ENCODE data around the gene SCD5.

Gene SCD5

DNA sequence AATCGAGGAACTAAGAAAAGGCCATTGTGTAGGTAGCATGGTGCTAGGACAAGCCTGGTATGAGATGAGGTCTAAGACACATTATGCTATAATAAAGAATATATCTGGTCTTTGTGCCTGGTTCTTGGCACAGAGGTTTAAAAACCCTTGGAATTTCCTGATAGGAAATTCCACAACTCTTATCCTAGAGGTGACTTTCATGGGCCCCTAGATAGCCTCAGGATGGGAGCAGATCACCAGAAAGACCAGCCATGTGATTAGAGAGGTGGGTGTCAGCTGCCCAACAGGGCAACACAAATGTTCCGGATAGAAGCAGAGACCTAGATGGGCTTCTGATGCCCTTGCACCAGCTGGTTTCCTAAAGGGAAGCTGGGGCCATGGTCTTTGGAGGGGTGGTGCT, 107.2 kb downstream of the SCD5 start:
- Histone ChIP-seq H3K4me3 (ENCODE audit: low read length) (no peak overlapping the region), H3K9me3 (ENCODE audit: control insufficient read depth, insufficient read depth, low read length) (no peaks in the 10 kb centered on the region), H3K27ac (ENCODE audit: low read length) (no peak overlapping the region), H3K27me3 (ENCODE audit: control insufficient read depth, insufficient read depth, low read length) (no peaks in the 10 kb centered on the region), H3K36me3 (ENCODE audit: control insufficient read depth, insufficient read depth, low read length) (no peaks in the 10 kb centered on the region), H3K4me1 (ENCODE audit: control insufficient read depth, insufficient read depth, low read length) (no peaks in the 10 kb centered on the region)
- WGBS (ENCODE audit: insufficient coverage, insufficient read length), result no CpG with 5 or more reads among the region's 2 CpGs
- DNase-seq (ENCODE audit: low read depth, low spot score), result no peak

DNA sequence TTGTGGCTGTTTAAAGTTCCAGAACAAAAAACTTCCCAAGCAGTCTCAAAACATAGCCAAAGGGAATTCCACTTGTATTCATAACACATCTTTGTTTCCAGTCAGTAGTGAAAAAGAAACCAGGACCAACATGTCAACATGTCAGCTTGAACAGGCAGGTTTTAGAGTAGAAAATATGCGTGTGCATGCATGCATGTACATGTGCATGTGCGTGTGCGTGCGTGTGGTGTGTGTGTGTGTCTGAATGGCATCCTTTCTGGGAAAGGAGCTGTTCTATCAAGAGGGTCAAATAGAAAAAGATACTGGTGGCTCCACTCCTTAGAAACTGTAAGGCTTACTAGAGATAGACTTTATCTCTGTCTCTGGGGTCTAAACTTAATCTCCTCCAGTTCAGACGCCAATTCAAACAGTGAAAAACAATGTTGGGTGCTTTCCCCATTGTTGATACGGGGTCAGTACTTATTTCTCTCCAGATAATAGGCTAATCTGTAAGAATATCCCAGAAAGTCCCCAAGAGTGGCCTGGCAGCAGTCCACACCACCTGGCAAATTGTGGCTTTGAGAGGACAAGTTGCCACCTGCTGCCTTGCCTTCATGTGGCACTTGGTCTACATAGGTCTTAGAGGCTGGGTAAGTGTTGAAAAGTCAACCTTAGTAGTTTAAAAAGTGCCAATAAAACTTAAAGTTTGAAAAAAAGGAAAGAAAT, 110.4 kb downstream of the SCD5 start:
- H3K27me3 ChIP-seq (ENCODE audit: control insufficient read depth, insufficient read depth, low read length), result no peaks in the 10 kb centered on the region
- no peaks in the 10 kb centered on the region for H3K4me1 ChIP-seq (ENCODE audit: control insufficient read depth, insufficient read depth, low read length)
- WGBS (ENCODE audit: insufficient coverage, insufficient read length), result no CpG with 5 or more reads among the region's 6 CpGs
- H3K27ac ChIP-seq (ENCODE audit: low read length), result no peak overlapping the region
- H3K4me3 ChIP-seq (ENCODE audit: low read length), result no peak overlapping the region
- no peak for DNase-seq (ENCODE audit: low read depth, low spot score)
- no peaks in the 10 kb centered on the region for H3K9me3 ChIP-seq (ENCODE audit: control insufficient read depth, insufficient read depth, low read length)
- no peaks in the 10 kb centered on the region for H3K36me3 ChIP-seq (ENCODE audit: control insufficient read depth, insufficient read depth, low read length)

DNA sequence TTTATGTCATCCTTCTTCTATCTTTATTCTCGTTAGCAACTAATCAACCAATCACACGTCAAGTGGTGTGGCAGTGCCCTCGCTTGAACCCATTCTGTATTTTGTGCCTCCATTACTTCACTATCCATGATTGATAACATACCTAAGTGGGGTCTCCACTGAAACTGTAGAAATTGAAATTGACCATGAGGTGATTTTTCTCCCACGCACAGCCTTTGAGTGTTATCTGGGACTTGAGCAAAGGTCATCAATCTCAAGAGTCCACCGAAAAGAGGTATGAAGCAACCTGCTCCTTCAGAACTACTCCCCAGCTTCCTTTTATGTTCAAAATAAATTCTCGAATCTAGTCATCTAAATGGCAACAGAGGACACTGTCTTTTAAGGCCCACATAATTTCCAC, 111.1 kb downstream of the SCD5 start:
- H3K4me1 ChIP-seq (ENCODE audit: control insufficient read depth, insufficient read depth, low read length), result no peaks in the 10 kb centered on the region
- no peaks in the 10 kb centered on the region for H3K9me3 ChIP-seq (ENCODE audit: control insufficient read depth, insufficient read depth, low read length)
- no peaks in the 10 kb centered on the region for H3K36me3 ChIP-seq (ENCODE audit: control insufficient read depth, insufficient read depth, low read length)
- WGBS (ENCODE audit: insufficient coverage, insufficient read length), result no CpG with 5 or more reads among the region's 6 CpGs
- no peaks in the 10 kb centered on the region for H3K27me3 ChIP-seq (ENCODE audit: control insufficient read depth, insufficient read depth, low read length)
- no peak for DNase-seq (ENCODE audit: low read depth, low spot score)
- no peak overlapping the region for H3K4me3 ChIP-seq (ENCODE audit: low read length)
- H3K27ac ChIP-seq (ENCODE audit: low read length), result no peak overlapping the region

DNA sequence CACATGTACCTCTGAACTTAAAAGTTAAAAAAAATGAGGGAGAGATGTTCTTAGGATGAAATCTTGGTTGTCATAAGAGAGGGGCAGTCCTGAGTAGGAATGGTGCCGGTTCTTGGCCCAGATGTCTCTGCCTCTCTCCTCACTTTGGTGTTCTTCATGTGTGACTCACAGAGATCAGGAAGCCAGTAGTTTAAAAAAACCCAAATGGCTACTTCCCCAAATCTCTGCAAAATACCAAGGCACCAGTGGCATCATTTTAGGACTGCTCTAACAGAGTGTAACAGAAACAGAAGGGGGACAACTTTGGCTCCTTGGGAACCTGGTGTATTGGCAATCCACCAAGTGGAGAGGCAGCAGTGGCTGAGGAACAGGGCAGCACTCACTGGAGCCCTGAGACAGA, 116.8 kb downstream of the SCD5 start:
- WGBS (ENCODE audit: insufficient coverage, insufficient read length), result no CpG with 5 or more reads among the region's 1 CpG
- no peak for DNase-seq (ENCODE audit: low read depth, low spot score)
- no peaks in the 10 kb centered on the region for H3K9me3 ChIP-seq (ENCODE audit: control insufficient read depth, insufficient read depth, low read length)

DNA sequence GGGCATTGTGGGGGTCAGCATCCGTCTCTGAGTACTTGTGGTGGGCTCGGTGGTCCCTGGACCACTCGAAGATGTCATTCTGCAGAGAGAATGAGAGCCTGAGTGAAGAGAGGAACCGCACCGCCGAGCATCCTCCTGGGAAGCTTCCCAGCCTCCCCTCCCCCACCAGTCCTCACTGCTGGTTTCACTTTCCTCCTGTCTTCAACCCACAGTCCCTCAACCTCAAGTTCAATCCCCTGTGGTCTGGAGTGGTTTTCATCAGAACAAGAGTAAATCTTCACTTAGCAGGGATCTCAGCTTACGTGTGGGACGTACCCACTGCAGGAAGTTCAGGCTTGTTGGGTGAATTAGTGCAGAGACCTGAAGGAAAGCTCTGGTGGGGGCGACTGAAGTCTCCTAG, 117.8 kb downstream of the SCD5 start:
- no peaks in the 10 kb centered on the region for H3K27me3 ChIP-seq (ENCODE audit: control insufficient read depth, insufficient read depth, low read length)
- no peaks in the 10 kb centered on the region for H3K36me3 ChIP-seq (ENCODE audit: control insufficient read depth, insufficient read depth, low read length)
- no peak for DNase-seq (ENCODE audit: low read depth, low spot score)
- no peaks in the 10 kb centered on the region for H3K4me1 ChIP-seq (ENCODE audit: control insufficient read depth, insufficient read depth, low read length)
- H3K9me3 ChIP-seq (ENCODE audit: control insufficient read depth, insufficient read depth, low read length), result no peaks in the 10 kb centered on the region
- no CpG with 5 or more reads among the region's 9 CpGs for WGBS (ENCODE audit: insufficient coverage, insufficient read length)
- H3K4me3 ChIP-seq (ENCODE audit: low read length), result no peak overlapping the region
- no peak overlapping the region for H3K27ac ChIP-seq (ENCODE audit: low read length)

More for the DNA sequence above, 116.8 kb downstream of the SCD5 start:
- H3K4me1 ChIP-seq (ENCODE audit: control insufficient read depth, insufficient read depth, low read length), result no peaks in the 10 kb centered on the region
- H3K27me3 ChIP-seq (ENCODE audit: control insufficient read depth, insufficient read depth, low read length), result no peaks in the 10 kb centered on the region
- H3K36me3 ChIP-seq (ENCODE audit: control insufficient read depth, insufficient read depth, low read length), result no peaks in the 10 kb centered on the region
- no peak overlapping the region for H3K4me3 ChIP-seq (ENCODE audit: low read length)
- H3K27ac ChIP-seq (ENCODE audit: low read length), result no peak overlapping the region

DNA sequence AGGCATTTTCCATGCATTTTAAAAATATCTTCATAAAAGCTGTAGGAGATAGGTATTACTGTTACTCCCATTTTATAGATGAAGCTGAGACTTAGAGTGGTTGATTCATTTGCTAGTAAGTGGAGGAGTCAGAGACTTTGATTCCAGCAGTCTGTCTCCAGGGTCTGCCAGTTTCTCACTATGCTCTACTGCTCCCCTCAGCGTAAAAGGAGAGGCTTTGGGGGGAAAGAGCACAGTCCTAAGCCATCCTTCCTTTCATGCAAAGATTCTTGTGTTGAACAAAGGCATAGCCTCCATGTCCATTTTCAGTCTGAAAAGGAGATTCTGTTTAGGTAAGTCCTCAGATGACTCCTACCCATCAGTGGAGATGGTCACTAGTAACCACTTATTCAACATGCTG, 119.1 kb downstream of the SCD5 start:
- no peaks in the 10 kb centered on the region for H3K27me3 ChIP-seq (ENCODE audit: control insufficient read depth, insufficient read depth, low read length)
- H3K4me1 ChIP-seq (ENCODE audit: control insufficient read depth, insufficient read depth, low read length), result no peaks in the 10 kb centered on the region
- no peaks in the 10 kb centered on the region for H3K9me3 ChIP-seq (ENCODE audit: control insufficient read depth, insufficient read depth, low read length)
- no CpG with 5 or more reads among the region's 1 CpG for WGBS (ENCODE audit: insufficient coverage, insufficient read length)
- H3K27ac ChIP-seq (ENCODE audit: low read length), result no peak overlapping the region
- no peak overlapping the region for H3K4me3 ChIP-seq (ENCODE audit: low read length)
- no peaks in the 10 kb centered on the region for H3K36me3 ChIP-seq (ENCODE audit: control insufficient read depth, insufficient read depth, low read length)
- no peak for DNase-seq (ENCODE audit: low read depth, low spot score)

DNA sequence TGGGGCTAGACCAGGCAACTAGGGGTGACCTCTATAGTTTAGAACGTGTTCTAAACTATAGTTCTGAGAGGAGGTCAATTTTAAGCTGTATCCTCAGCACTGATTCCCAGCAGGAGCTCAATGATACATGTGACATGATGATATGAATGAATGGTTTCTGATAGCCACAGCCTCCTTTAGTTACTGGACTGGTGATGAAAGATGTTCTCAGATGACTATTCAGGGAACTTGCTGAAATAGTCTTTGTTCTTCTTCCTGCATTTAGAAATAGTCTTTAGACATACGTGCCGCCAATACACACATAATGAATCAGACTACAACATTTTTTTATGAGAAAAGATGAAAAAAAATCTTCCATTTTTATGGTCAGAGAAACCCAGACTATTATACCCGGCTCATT, 120.5 kb downstream of the SCD5 start:
- no peak for DNase-seq (ENCODE audit: low read depth, low spot score)
- H3K4me1 ChIP-seq (ENCODE audit: control insufficient read depth, insufficient read depth, low read length), result no peaks in the 10 kb centered on the region
- H3K27ac ChIP-seq (ENCODE audit: low read length), result no peak overlapping the region
- H3K36me3 ChIP-seq (ENCODE audit: control insufficient read depth, insufficient read depth, low read length), result no peaks in the 10 kb centered on the region
- H3K4me3 ChIP-seq (ENCODE audit: low read length), result no peak overlapping the region
- no peaks in the 10 kb centered on the region for H3K27me3 ChIP-seq (ENCODE audit: control insufficient read depth, insufficient read depth, low read length)
- no CpG with 5 or more reads among the region's 4 CpGs for WGBS (ENCODE audit: insufficient coverage, insufficient read length)
- H3K9me3 ChIP-seq (ENCODE audit: control insufficient read depth, insufficient read depth, low read length), result no peaks in the 10 kb centered on the region

DNA sequence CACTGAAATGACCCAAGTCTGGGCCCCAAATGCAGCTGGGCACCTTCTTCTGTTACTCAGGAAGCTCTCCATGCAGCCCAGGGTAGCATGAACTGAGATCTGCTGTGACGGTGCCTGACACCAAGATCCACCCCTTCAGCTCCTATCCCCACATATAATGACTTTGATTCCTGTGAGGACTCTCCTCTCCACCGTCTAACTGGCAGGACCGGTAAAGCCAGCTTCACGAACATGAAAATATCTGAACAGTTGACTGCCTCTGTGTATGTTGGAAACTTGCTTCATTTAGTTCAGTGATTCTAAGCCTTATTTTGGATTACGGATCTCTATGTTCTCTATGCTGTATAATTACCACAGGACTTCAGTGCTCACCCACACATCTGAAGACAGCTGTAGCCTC, 121.3 kb downstream of the SCD5 start:
- no peak overlapping the region for H3K4me3 ChIP-seq (ENCODE audit: low read length)
- no peak overlapping the region for H3K27ac ChIP-seq (ENCODE audit: low read length)
- DNase-seq (ENCODE audit: low read depth, low spot score), result no peak
- H3K36me3 ChIP-seq (ENCODE audit: control insufficient read depth, insufficient read depth, low read length), result no peaks in the 10 kb centered on the region
- WGBS (ENCODE audit: insufficient coverage, insufficient read length), result no CpG with 5 or more reads among the region's 5 CpGs
- H3K4me1 ChIP-seq (ENCODE audit: control insufficient read depth, insufficient read depth, low read length), result no peaks in the 10 kb centered on the region
- no peaks in the 10 kb centered on the region for H3K27me3 ChIP-seq (ENCODE audit: control insufficient read depth, insufficient read depth, low read length)
- no peaks in the 10 kb centered on the region for H3K9me3 ChIP-seq (ENCODE audit: control insufficient read depth, insufficient read depth, low read length)

DNA sequence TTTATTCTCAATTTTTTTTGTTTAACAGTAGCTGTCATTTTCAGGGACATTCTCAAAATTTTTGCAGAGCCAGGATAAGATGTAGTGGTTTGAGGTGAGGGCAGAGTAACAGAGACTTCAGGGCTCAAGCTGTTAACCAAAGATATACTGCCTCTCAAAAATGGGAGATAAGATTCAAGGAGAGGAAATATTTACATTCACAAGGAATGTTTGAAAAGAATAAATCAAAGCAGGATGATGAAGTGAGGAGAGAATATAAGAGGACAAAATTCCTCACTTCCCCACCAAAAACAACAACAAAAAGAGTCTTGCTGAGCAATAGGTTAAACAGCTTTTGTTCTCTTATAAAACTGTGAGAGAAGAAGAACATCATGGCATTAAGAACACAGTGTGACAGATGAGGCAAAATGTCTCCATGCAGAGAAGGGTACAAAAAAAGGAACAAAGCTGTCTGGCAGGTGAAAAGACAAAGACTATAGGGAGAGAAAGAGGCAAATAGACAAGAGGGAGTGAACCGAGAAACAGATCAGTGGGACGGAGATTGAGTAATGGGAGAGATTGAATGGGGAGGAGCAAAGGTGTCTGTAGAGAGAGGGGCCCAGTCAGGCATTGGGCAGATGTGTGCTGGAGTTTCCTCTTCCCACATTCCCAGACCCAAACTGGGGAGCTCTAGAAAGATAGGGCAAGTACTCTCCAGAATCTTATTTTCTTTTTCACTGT, 130.7 kb downstream of the SCD5 start:
- no peaks in the 10 kb centered on the region for H3K36me3 ChIP-seq (ENCODE audit: control insufficient read depth, insufficient read depth, low read length)
- H3K4me1 ChIP-seq (ENCODE audit: control insufficient read depth, insufficient read depth, low read length), result no peaks in the 10 kb centered on the region
- H3K27me3 ChIP-seq (ENCODE audit: control insufficient read depth, insufficient read depth, low read length), result no peaks in the 10 kb centered on the region
- no peak overlapping the region for H3K4me3 ChIP-seq (ENCODE audit: low read length)
- H3K9me3 ChIP-seq (ENCODE audit: control insufficient read depth, insufficient read depth, low read length), result no peaks in the 10 kb centered on the region
- WGBS (ENCODE audit: insufficient coverage, insufficient read length), result no CpG with 5 or more reads among the region's 2 CpGs
- DNase-seq (ENCODE audit: low read depth, low spot score), result no peak
- H3K27ac ChIP-seq (ENCODE audit: low read length), result no peak overlapping the region

DNA sequence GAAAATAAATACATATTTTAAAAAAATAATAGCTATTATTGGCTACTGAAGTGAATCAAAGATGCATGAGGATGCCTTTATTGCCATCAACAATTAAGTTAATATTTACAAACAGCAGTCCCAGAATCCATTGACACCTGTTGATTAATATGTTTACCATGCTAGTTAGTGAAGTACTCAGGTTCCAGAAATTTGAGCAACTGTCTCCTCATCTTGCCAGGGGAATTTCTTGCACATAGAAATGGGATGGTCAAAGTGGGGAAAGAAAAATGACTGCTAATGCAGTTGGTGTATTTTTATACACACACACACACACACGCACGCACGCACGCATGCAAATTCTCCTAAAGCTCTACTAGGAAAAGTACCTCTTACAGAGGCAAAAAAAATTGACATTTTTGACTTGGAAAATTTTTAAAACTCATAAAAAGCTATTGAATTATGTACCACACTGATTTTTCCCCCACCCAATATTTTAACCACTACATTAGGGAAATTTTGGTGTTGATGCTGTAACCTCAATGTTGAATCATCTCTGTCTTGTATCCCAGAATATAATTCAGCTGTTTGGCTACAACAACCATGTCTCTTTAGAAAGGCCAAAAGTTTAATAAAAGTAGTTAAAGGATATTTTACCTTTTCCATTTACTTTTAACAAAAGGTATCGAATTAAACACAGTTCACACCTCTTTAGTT, 131.5 kb downstream of the SCD5 start:
- Histone ChIP-seq H3K9me3 (ENCODE audit: control insufficient read depth, insufficient read depth, low read length) (no peaks in the 10 kb centered on the region), H3K4me3 (ENCODE audit: low read length) (no peak overlapping the region), H3K4me1 (ENCODE audit: control insufficient read depth, insufficient read depth, low read length) (no peaks in the 10 kb centered on the region), H3K27me3 (ENCODE audit: control insufficient read depth, insufficient read depth, low read length) (no peaks in the 10 kb centered on the region), H3K36me3 (ENCODE audit: control insufficient read depth, insufficient read depth, low read length) (no peaks in the 10 kb centered on the region), H3K27ac (ENCODE audit: low read length) (no peak overlapping the region)
- no CpG with 5 or more reads among the region's 5 CpGs for WGBS (ENCODE audit: insufficient coverage, insufficient read length)
- DNase-seq (ENCODE audit: low read depth, low spot score), result no peak
